Muscle of arm (tissue), 14 donors: ENCODE measurements around the gene FAM3B. TPM values are rescaled to one million over a fixed set of nuclear protein-coding genes. Genes with fewer than 3 reads are reported as not detected.
"Not testable (repeated sequence)": the region's sequence is repeated elsewhere in the genome, so short reads cannot be mapped to it uniquely, and the experiment has no call there.

Experiments used
- DNase-seq: peaks from one replicate; pipeline ENCODE4 v3.0.0-alpha.2; 2013
- long read RNA-seq, 11 donors: transcript quantifications; one replicate each; lab custom pipeline, GENCODE V29; 2026
- polyA plus RNA-seq, 12 donors: library from polyadenylated mRNA; unstranded; fragments of 120-200 nt; gene quantifications; one replicate each; pipeline ENCODE4 v1.2.1, GENCODE V29; 2013; ENCODE audit not compliant: insufficient read length in 12 of 12

The FAM3B gene
- polyA plus RNA-seq: under 1 TPM in 10 of 12 donors, not detected in 2; 0.12 to 0.81 (median 0.41) TPM
- long read RNA-seq, donor 1, transcript FAM3B-201 (8 exons, 1,088 nt): major isoform, 7 of 7 reads
- long read RNA-seq, donor 1, partial matches to known transcripts: 0 of 7 reads
- long read RNA-seq, donor 1, other reads (novel, unspliced or antisense): 0 of 7 reads
- long read RNA-seq, donor 2: 0 reads
- long read RNA-seq, donor 3: 0 reads
- long read RNA-seq, donor 4: 0 reads
- long read RNA-seq, donor 5: 0 reads
- long read RNA-seq, donor 6: 0 reads
- long read RNA-seq, donor 7, partial matches to known transcripts: 0 of 1 reads
- long read RNA-seq, donor 7, other reads (novel, unspliced or antisense): 0 of 1 reads
- long read RNA-seq, donor 8, partial matches to known transcripts: 0 of 1 reads
- long read RNA-seq, donor 8, other reads (novel, unspliced or antisense): 0 of 1 reads
- long read RNA-seq, donor 9: 0 reads
- long read RNA-seq, donor 10, partial matches to known transcripts: 0 of 1 reads
- long read RNA-seq, donor 10, other reads (novel, unspliced or antisense): 0 of 1 reads
- long read RNA-seq, donor 11: 0 reads

GRCh38 chr21:41316200-41317062 lies at the start of gene FAM3B:
Gene FAM3B, plus strand, starts transcription at chr21:41316801. Its CDS starts 79 bp downstream, at chr21:41316880.
- no peak for DNase-seq

- no peak for DNase-seq
Measured at GRCh38 chr21:41267346-41267745, 49.3 kb upstream of the FAM3B start.

DNA sequence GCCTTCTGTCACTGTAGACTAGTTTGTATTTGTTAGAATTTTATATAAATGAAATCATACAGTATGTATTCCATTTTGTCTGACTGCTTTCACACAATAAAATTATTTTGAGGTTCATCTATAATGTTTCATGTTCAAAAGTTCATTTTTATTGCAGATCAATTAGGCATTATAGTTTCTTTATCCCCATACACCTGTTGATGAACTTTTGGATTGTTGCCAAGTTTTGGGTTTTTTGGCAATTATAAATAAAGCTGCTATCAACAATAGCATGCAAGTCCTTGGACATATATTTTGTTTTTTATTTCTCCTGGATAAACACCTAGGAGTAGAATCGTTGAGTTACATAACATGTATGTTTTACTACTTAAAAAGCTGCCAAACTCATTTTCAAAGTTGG lies 47.1 kb upstream of the FAM3B start:
- DNase-seq: no peak

GRCh38 chr21:41277196-41277595 lies 39.4 kb upstream of the FAM3B start:
- no peak for DNase-seq

DNA sequence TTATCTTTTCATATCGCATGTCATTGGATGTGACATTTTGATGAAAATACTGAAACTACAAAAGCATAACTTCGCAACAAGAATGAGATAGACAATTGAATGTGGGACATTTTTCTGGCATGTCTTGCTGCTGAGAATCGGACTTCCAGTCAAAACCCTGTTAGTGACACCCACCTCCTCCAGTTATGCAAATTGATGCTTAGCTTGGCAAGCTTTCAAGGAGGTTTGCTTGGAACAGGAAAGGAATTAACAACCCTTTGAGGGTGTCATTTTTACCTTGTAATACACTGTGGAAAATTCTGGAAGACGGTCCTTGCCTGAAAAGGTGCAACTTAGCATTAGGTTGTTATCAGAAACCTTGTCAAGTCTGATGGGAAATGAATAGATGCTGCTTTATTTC lies 38.8 kb upstream of the FAM3B start:
- no peak for DNase-seq

DNA sequence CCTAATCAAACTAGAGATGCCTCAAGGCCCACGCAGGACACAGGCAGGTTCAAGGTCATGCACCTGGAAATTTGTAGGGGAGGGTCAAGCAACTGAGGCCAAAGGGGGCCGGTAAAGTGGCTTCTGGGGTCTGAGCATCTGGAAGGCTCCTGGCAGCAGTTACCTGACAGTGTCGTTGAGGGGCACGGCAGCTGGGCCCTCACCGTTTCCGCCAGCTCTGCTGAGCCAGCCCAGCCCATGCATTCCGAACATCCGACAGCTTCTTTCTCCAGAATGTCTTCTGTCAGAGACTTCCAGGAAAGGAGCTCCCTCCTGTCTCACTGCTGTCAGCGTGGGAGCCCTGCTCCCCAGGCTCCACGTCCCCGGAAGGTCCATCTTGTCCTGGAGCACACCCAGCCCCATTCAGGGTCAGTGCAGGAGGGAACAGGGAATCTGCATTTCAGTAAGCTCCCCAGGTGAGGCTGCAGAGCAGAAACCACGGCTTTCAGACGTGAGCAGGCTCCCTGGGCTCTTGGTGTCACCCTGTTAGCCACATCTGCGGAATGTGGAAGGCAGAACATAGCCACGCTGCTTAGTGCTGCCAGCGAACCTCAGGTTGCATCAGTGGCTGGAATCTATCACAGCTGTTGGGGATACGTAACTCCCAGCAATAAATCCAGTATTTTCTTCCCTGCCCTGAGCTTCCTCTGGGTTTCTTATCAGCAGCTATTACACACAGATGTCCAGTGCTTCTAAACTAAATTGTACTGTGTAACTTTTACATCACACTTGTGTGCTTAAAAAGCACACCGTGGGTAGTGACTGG lies 36.3 kb upstream of the FAM3B start:
- peak; percentile 15 for DNase-seq

- no peak for DNase-seq
Measured at GRCh38 chr21:41282412-41282811, 34.2 kb upstream of the FAM3B start.

DNA sequence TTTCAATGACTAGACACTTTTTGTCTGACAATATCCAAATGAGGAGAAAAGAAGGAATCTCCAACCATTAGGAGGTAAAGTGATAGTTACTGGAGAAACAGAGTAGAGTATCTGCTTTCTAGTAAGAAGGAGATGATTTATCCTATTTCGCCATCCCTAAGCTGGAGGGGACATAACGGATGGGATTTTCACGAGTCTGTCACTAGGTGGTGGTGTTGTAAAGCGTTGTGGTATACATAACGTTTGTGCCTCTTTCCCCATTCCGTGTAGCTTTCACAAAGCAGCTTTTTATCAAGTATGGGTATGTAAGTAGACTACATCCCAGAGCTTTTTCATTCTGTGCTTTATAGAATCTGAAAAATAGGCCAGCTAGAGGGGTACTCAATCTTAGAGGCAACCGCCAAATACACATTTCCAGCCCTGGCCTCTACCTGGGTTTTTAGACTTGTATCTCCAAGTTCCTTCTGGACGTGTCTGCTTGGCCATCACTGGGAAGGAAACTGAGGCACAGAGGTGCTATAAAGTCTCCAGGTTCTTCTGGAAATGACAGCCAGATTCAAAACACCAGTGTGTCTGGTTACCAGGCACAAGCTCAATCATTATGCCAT lies 33.3 kb upstream of the FAM3B start:
- peak; percentile 78 for DNase-seq

DNA sequence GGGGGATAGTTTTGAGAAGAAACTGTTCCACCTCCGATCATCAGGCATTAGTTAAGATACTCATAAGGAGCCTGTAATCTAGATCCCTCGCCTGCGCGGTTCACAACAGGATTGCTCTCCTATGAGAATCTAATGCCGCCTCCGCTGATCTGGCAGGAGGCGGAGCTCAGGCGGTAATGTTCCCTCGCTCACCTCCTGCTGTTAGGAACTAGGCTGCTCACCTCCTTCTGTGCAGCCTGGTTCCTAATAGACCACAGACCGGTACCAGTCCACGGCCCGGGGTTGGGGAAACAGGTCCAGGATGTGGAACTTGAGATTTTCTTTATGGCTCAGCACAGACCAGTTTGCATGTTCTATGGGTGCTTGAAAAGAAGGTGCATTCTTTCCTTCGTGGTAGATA lies 27.2 kb upstream of the FAM3B start:
- DNase-seq: no peak

- DNase-seq: no peak
Measured at GRCh38 chr21:41290106-41290799, 26.3 kb upstream of the FAM3B start.

DNA sequence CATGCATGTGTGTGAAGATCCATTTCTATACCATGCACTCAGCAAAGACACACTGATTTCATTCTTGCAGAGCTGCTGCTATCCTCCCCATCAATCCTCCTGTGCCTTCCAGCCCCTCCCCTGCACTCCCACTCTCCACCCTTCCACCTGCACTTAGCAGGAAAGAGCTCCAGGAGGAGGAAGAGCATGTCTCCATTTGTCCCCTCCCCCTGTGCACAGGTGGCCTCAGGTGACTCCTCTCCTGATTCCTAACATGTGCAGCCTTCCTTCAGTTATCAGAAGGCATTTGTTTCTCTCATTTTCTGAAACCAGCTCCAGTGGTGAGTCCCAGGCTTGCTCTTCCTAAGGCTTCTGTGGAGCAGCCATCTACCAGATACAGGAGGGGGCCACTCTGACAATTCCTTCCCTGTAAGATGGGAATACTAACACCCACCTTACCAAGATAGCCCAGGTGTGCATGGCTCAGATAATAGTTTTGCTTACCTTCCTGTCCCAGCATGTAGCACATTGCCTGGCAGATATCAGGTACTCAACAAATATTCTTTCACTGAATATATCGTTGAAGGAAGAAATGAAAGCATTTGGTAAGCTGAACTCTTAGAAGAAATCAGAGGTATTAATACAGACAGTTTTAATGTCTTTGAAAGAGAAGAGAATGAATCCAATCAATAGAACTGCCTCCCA lies 21.9 kb upstream of the FAM3B start:
- no peak for DNase-seq

DNA sequence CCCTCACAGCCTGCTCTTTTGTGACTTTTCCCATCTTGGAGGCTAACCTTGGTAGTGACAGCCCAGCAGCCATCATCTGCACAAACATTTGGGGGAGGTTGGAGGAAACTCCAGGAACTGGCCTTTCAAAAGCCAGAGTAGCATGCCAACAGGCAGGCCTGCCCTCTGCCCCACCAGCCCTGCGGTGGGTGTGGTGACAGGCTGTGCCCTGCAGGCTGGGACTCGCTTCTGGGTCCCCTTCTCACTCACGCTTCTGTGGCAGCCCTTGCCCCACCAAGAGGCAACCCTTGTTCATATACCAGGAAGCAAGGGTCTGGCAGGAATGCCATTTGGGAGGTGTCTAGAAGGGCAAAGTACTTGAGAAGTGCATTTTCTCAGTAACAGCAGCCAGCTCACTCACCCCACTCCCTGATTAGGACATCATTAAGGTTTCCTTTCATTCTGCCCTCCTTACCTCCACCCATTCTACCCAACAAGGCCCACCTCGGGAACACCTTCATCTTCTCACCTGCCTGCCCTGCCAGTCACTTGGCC lies 20.8 kb upstream of the FAM3B start:
- no peak for DNase-seq

DNA sequence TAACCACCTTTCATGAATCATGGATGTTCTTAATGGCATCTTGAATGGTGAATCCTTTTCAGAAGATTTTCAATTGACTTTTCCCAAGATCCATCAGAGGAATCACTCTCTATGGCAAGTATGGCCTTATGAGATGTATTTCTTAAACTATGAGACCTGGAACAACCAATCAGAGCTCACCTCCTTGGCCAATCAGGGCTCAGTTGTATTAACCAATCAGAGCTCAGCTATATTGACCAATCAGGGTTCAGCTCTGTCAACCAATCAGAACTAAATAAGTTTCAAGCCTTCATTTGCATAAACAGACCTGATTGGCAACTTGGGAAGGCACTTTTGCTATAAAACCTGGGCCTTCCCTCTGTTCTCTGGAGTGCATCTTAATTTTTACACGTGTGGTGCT lies 13.6 kb upstream of the FAM3B start:
- DNase-seq: no peak

- no peak for DNase-seq
Measured at GRCh38 chr21:41304068-41304720, 12.4 kb upstream of the FAM3B start.

DNA sequence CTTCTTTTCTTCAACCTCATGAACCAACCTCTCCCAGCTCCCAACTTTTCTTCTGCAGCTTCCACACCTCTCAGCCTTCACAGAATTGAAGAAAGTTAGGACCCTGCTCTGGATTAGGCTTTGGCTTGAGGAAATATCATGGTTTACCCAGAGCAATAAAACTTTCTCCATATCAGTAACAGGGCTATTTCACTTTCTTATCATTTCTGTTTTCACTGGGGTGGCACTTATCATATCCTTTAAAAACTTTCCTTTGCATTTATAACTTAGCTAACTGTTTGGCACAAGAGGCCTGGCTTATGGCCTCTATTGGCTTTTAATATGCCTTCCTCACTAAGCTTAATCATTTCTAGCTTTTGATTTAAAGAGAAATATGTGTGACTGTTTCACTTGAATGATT lies 9.4 kb upstream of the FAM3B start:
- DNase-seq: no peak

DNA sequence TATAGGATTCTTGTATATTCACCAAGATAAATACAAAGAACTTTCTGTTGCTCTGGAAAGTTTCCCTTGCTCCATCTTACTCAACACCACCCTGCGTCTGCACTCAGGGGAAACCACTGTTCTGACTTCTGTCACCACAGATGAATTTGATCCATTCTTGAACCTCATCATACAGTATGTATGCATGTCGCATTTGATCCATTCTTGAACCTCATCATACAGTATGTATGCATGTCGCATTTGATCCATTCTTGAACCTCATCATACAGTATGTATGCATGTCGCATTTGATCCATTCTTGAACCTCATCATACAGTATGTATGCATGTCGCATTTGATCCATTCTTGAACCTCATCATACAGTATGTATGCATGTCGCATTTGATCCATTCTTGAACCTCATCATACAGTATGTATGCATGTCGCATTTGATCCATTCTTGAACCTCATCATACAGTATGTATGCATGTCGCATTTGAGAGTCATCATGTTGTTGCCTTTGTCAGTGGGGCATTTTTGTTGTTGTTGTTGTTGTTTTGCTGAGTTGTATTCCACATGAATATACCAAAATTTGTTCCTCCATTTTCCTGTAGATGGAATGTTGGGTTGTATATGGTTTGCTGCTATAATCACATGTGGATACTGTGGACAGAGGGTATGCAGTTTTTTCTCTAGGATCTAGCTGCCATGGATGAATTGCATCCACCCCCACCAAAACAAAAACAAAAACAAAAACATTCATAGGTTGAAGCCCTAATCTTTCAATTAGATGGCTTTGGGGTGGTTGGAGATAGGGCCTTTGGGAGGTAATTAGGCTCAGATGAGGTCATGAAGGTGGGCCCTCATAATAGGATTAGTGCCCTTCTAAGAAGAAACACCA lies 3.1 kb upstream of the FAM3B start:
- not testable (repeated sequence) for DNase-seq

- DNase-seq: no peak
Measured at GRCh38 chr21:41315726-41316125, 875 bp upstream of the FAM3B start.

DNA sequence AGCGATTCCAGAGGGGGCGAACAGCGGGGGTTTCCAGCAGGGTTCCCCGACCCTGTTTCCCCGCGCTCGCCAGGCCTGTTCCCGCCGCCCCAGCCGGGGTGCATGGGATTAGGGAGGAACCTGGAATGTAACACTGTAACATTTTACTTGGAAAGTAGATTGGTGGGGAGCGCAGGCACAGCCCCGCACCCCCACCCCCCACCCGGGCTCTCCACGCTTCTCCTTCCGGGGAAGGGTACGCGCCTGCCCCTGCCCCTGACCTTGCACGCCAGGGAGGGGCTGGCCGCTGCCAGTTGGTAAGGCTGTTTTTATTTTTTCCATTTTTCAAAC lies 427 bp downstream of the FAM3B start:
- no peak for DNase-seq
